ENCODE data around the gene CACNA1S.

CACNA1S gene

DNA sequence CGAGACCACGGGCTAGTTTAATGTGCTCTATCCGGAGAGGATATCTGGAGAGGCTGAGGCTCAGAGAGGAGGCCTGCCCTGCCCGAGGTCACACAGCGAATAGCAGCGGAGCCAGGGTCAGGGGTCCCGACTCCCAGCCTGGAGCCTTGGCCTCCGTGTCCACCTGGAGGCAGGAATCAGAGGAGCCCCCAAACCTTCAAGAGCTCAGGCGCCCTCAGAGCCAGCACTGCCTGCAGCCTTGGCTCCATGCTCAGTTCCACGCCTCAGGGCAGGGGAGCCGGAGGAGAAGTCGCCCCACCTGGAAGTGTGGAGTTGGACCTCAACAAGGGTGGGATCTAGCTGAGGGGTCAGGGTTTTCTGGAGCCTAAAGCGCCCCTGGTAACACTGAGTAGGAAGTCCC is 16.7 kb upstream of the CACNA1S start:
- ChIA-PET CTCF (interaction anchor here (1.9 to 2.7 kb wide), 2 partner anchors 10 to 15 kb away, joined by 6 to 14 read pairs; no protein-coding TSS in a partner anchor), POLR2A (no interaction called here)
- no peak overlapping the region for H3K4me3 ChIP-seq (ENCODE audit: low read depth, low read length)
- TF ChIP-seq, protein P1, sequence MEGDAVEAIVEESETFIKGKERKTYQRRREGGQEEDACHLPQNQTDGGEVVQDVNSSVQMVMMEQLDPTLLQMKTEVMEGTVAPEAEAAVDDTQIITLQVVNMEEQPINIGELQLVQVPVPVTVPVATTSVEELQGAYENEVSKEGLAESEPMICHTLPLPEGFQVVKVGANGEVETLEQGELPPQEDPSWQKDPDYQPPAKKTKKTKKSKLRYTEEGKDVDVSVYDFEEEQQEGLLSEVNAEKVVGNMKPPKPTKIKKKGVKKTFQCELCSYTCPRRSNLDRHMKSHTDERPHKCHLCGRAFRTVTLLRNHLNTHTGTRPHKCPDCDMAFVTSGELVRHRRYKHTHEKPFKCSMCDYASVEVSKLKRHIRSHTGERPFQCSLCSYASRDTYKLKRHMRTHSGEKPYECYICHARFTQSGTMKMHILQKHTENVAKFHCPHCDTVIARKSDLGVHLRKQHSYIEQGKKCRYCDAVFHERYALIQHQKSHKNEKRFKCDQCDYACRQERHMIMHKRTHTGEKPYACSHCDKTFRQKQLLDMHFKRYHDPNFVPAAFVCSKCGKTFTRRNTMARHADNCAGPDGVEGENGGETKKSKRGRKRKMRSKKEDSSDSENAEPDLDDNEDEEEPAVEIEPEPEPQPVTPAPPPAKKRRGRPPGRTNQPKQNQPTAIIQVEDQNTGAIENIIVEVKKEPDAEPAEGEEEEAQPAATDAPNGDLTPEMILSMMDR (IDR thresholded peaks at IDR 0.05; ENCODE audit: insufficient read depth, low read length, missing control alignments), result no peak
- no peak for DNase-seq (ENCODE audit: low read depth, low spot score)

DNA sequence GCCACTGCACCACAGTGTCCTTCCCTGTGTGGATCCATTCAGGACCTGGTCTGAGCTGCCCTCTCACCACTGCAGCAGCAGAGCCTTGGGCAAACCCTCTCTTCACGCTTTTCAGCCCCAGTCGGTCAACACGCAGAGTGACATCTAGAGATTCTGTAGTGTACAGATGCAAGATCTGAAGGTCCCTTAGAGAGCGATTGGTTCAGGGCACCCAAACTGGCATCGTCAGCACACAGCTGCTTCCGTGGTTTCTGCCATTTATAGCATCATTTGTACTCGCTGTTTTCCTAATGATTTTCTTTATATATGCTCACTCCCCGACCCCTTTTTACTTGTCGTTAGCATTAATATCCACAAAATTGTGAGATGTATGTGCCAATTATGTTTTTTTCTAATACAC is 16.2 kb upstream of the CACNA1S start:
- POLR2A ChIA-PET, result no interaction called here
- CTCF ChIA-PET, result interaction anchor here (1.9 to 2.7 kb wide), 2 partner anchors 9 to 14 kb away, joined by 6 to 14 read pairs; no protein-coding TSS in a partner anchor
- no peak for DNase-seq (ENCODE audit: low read depth, low spot score)
- no peak overlapping the region for H3K4me3 ChIP-seq (ENCODE audit: low read depth, low read length)
- TF ChIP-seq, protein P1 (IDR thresholded peaks at IDR 0.05; ENCODE audit: insufficient read depth, low read length, missing control alignments), result no peak

DNA sequence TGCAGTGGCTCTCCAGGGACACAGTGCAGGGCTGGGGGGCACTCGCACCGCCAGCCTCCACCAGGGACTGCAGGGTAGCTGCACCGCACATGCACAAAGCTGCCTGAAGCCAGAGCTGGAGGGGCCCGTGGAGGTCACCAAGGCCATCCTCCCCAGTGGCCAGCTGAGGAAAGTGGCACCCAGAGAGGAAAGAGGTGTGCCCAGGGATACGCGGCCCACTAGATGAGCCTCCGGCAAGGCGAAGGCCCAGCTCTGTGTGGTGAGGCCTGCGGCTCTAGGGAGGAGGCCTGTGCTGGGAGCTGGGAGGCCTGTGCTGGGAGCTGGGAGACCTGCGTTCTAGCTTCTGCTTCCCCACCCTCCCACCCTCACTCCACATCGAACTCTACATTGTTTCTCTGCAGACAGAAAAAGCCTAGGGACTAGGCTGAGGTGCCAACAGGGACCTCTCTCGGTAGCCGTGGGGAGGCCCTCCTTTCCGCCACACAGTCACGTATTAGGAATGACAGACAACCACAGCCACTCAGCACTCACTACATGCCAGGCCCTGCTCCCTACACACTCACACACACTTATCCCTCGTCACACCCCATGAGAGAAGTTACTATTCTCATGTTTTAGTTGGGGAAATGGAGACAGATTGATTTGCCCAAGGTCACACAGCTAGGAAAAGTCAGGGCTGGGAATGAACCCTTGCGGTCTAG is 15.7 kb upstream of the CACNA1S start:
- TF ChIP-seq, protein P1 (IDR thresholded peaks at IDR 0.05; ENCODE audit: insufficient read depth, low read length, missing control alignments), result no peak
- ChIA-PET POLR2A (no interaction called here), CTCF (interaction anchor here (1.9 to 2.7 kb wide), 2 partner anchors 9 to 14 kb away, joined by 6 to 14 read pairs; no protein-coding TSS in a partner anchor)
- no peak overlapping the region for H3K4me3 ChIP-seq (ENCODE audit: low read depth, low read length)
- no peak for DNase-seq (ENCODE audit: low read depth, low spot score)

DNA sequence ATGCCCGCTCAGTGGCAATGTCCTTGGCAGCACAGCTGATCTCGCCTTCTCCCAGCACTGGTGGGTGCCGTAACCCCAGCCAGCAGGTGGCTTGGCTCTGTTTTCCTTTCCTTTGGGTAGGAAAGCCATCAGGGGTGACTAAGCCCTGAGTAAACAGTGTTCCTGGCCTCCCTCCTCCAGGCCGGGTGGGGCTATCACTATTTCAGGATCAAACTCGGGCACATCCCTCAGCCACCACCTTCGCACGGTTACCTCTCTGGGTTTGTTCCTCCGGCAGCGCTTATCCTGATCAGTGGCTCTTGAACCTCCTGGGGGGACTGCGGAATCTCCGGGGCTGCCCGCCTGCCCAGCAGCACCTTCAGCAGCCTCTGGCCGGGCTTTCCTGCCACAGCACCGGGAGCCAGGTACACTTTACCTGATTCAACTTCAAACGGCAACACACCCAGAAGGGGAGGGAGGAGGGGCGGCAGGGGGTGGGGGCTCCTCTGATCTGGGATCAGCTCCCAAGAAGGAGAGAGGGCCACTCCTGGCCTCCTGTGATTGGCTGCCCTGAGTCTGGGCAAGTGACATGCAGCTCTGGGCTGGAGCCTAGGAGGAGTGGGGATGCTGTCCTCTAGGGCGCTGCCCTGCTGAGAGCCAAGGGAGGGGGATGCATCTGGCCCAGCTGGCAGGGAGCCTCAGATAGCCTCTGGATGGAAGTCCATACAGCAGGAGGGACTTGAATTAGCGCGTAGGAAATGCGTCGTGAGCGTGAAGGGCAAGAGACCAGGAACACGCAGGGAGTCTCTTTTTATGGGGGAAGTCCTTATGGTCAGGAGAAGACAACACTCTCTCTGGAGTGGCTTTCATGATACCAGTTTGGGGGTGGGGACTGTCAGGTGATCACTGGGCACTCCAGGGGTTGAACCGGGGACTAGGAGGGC is 14.9 kb upstream of the CACNA1S start, which contains the start of gene ASCL5:
Gene ASCL5, minus strand, starts transcription at position 353 of the 923 bp plus-strand sequence. CDS start 11,812 bp downstream, outside the sequence.
- H3K4me3 ChIP-seq (ENCODE audit: low read depth, low read length), result no peak within 1 kb of the TSS
- DNase-seq (ENCODE audit: low read depth, low spot score), result no peak
- CTCF ChIA-PET, result interaction anchor here (1.5 to 6.0 kb wide), 4 partner anchors 8 to 41 kb away, joined by 3 to 50 read pairs (median 10); partner anchors contain the start of gene CACNA1S
- POLR2A ChIA-PET, result interaction anchor here (0.6 kb wide), 1 partner anchor 27 kb away, joined by 5 read pairs; the partner anchor contains the start of gene TMEM9
- TF ChIP-seq, protein P1 (IDR thresholded peaks at IDR 0.05; ENCODE audit: insufficient read depth, low read length, missing control alignments), result no peak

DNA sequence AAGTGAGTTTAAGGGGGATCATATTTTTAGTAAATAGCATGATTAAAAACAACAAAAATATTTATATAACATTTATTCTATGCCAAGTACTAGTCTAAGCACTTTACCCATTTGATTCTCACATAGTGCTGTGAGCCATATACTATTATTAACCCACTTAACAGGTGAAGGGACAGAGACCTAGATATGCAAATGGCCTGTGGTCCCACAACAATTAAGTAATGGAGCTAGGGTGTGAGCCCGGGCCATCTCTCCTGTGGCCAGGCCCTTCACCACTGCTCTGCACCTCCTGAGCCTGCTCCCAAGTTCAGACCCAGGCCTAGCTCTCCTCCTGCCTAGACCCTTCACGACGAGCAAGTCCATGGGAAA is 14.2 kb upstream of the CACNA1S start:
- H3K4me3 ChIP-seq (ENCODE audit: low read depth, low read length), result no peak overlapping the region
- DNase-seq (ENCODE audit: low read depth, low spot score), result no peak
- CTCF ChIA-PET, result interaction anchor here (1.5 to 6.0 kb wide), 4 partner anchors 12 to 96 kb away, joined by 3 to 50 read pairs (median 4); partner anchors contain the start of gene CACNA1S
- POLR2A ChIA-PET, result interaction anchor here (0.6 kb wide), 1 partner anchor 28 kb away, joined by 5 read pairs; the partner anchor contains the start of gene TMEM9
- TF ChIP-seq, protein P1 (IDR thresholded peaks at IDR 0.05; ENCODE audit: insufficient read depth, low read length, missing control alignments), result no peak
